HL-60 (cell line): Measurements from ENCODE around the gene TGFBR3.

Experiments used
- GABPA ChIP-seq: IDR thresholded peaks from 2 replicates; pipeline ENCODE4 v1.6.1; 2012; ENCODE audit warnings: low read depth
- POLR2AphosphoS5 ChIP-seq: IDR thresholded peaks from 2 replicates; pipeline ENCODE4 v1.6.1; 2012; ENCODE audit warnings: low read depth
- SPI1 ChIP-seq: IDR thresholded peaks from 2 replicates; pipeline ENCODE4 v1.6.1; 2012; ENCODE audit warnings: low read depth, mild to moderate bottlenecking, borderline replicate concordance
- TF ChIP-seq, protein P1 (sequence below): IDR thresholded peaks from one replicate; pipeline ENCODE4 v1.5.1; 2011; ENCODE audit warnings: low read length, control low read depth, inconsistent platforms; ENCODE audit not compliant: insufficient read depth
- TF ChIP-seq, protein P2 (sequence below): IDR thresholded peaks from 2 replicates; pipeline ENCODE4 v1.6.1; 2012; ENCODE audit warnings: low read depth; ENCODE audit not compliant: insufficient replicate concordance

DNA sequence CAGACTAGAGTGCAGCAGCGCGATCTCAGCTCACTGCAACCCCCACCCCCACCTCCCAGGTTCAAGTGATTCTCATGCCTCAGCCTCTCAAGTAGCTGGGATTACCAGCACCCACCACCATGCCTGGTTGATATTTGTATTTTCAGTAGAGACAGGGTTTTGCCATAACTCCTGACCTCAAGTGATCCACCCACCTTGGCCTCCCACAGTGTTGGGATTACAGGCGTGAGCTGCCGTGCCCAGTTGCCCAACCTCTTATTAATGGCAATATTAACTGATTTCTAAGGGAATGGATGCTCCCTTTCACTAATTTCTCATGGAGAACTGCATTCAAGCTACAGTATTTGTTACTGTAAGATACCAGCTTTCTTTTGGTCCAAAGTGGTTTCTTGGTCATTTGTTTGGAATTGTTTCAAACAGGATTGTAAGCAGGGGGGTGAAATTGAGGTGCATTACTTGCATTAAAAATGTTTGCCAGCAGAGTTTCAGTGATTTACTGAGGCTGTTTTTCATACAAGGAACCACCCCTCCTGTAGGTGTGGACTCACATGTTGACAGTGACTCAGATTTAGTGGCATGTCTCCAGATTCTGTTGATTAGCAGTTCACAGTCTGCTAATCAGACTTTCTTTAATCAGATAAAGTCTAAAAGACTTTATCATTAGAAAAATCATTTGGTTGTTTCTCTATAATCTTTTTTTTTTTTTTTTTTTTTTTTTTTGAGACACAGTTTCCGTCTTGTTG, 3.9 kb upstream of the TGFBR3 start:
- TF ChIP-seq, protein P1, sequence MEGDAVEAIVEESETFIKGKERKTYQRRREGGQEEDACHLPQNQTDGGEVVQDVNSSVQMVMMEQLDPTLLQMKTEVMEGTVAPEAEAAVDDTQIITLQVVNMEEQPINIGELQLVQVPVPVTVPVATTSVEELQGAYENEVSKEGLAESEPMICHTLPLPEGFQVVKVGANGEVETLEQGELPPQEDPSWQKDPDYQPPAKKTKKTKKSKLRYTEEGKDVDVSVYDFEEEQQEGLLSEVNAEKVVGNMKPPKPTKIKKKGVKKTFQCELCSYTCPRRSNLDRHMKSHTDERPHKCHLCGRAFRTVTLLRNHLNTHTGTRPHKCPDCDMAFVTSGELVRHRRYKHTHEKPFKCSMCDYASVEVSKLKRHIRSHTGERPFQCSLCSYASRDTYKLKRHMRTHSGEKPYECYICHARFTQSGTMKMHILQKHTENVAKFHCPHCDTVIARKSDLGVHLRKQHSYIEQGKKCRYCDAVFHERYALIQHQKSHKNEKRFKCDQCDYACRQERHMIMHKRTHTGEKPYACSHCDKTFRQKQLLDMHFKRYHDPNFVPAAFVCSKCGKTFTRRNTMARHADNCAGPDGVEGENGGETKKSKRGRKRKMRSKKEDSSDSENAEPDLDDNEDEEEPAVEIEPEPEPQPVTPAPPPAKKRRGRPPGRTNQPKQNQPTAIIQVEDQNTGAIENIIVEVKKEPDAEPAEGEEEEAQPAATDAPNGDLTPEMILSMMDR = no peak
- TF ChIP-seq SPI1 (no peak), GABPA (no peak), POLR2AphosphoS5 (no peak)
- TF ChIP-seq, protein P2, sequence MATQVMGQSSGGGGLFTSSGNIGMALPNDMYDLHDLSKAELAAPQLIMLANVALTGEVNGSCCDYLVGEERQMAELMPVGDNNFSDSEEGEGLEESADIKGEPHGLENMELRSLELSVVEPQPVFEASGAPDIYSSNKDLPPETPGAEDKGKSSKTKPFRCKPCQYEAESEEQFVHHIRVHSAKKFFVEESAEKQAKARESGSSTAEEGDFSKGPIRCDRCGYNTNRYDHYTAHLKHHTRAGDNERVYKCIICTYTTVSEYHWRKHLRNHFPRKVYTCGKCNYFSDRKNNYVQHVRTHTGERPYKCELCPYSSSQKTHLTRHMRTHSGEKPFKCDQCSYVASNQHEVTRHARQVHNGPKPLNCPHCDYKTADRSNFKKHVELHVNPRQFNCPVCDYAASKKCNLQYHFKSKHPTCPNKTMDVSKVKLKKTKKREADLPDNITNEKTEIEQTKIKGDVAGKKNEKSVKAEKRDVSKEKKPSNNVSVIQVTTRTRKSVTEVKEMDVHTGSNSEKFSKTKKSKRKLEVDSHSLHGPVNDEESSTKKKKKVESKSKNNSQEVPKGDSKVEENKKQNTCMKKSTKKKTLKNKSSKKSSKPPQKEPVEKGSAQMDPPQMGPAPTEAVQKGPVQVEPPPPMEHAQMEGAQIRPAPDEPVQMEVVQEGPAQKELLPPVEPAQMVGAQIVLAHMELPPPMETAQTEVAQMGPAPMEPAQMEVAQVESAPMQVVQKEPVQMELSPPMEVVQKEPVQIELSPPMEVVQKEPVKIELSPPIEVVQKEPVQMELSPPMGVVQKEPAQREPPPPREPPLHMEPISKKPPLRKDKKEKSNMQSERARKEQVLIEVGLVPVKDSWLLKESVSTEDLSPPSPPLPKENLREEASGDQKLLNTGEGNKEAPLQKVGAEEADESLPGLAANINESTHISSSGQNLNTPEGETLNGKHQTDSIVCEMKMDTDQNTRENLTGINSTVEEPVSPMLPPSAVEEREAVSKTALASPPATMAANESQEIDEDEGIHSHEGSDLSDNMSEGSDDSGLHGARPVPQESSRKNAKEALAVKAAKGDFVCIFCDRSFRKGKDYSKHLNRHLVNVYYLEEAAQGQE = no peak
